PFSK-1 (cell line): ENCODE results near the gene GJA5. TPM values are rescaled to one million over a fixed set of nuclear protein-coding genes. Genes with fewer than 3 reads are reported as not detected.

Source experiments
- FOXP2 ChIP-seq: optimal IDR thresholded peaks from 2 replicates; pipeline ENCODE3; 2011; ENCODE audit warnings: borderline replicate concordance, control low read depth, inconsistent platforms; ENCODE audit not compliant: insufficient read depth; ENCODE audit errors: extremely low read length, extremely low read depth
- POLR2AphosphoS5 ChIP-seq: IDR thresholded peaks from 2 replicates; pipeline ENCODE4 v1.6.1; 2012; ENCODE audit warnings: low read depth, mild to moderate bottlenecking, control low read depth, low read length, moderate library complexity
- REST ChIP-seq, 2 experiments: IDR thresholded peaks; 2 replicates each; pipeline versions ENCODE4 v1.6.1 to v1.8.0; 2011 to 2012; ENCODE audit warnings: low read depth in 2 of 2, low read length in 2 of 2, control low read depth in 1 of 2, inconsistent platforms in 1 of 2, mild to moderate bottlenecking in 1 of 2, moderate library complexity in 1 of 2; ENCODE audit not compliant: insufficient read depth in 1 of 2
- SIN3A ChIP-seq: IDR thresholded peaks from 2 replicates; pipeline ENCODE4 v1.6.1; 2012; ENCODE audit warnings: mild to moderate bottlenecking, low read length, moderate library complexity, borderline replicate concordance; ENCODE audit not compliant: insufficient read depth
- TAF1 ChIP-seq: IDR thresholded peaks from 2 replicates; pipeline ENCODE4 v1.6.1; 2012; ENCODE audit warnings: low read length, control low read depth, borderline replicate concordance; ENCODE audit not compliant: insufficient read depth
- polyA plus RNA-seq: library from polyadenylated mRNA; unstranded; fragments of >200 nt; gene quantifications from one replicate; pipeline ENCODE4 v1.2.1, GENCODE V29; 2012; ENCODE audit warnings: low read depth, missing spikeins; ENCODE audit not compliant: insufficient read length

GJA5 gene
- polyA plus RNA-seq: 0.30 TPM

DNA sequence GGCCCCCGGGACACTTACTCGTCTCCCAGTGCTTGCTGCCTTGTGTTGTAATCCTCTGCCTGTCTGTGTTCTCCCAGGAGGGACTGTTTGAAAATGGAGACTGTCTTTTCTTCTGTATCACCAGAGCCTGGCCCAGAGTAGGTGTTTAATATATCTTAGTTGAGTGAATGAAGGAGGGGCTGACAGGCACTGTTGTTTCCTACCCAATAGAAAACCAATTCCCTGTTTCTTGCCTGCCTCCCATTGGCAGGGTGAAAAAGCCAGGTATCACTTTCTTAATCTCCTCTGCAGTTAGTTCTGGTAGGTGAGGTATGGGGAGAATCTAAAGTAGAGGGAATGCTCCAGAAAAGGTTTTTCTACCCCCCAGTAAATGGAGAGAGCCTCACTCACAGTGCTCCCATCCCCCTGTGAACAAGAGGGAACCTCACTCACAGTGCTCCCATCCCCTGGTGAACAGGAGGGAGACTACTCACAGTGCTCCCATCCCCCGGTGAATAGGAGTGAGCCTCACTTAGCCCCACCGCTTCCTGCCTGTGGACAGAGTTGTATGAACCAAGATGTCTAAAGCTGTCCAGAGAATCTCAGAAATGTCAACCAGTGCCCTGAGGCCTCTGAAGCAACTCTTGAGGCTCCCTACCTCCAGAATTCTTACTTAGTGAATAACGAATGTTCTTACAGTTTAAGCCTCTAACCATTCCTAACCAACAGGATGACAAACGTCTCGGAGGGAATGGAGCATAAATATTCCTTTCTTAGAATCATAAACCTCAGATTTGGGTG, at the start of gene GJA5:
Gene GJA5, minus strand, starts transcription at position 122 of the 780 bp plus-strand sequence. CDS start 1,364 bp downstream, outside the sequence.
- no peak for TF ChIP-seq REST (IDR thresholded peaks at IDR 0.05; ENCODE audit: insufficient read depth in 1 of 2, low read depth in 2 of 2, low read length in 2 of 2)
- no peak for TF ChIP-seq FOXP2
- TF ChIP-seq SIN3A: no peak
- TF ChIP-seq TAF1: no peak
- TF ChIP-seq POLR2AphosphoS5: no peak

- TF ChIP-seq SIN3A (no peak), TAF1 (no peak), REST (IDR thresholded peaks at IDR 0.05; ENCODE audit: insufficient read depth in 1 of 2, low read depth in 2 of 2, low read length in 2 of 2) (no peak), FOXP2 (no peak), POLR2AphosphoS5 (no peak)
Observed at GRCh38 chr1:147809236-147809635, 48.8 kb upstream of the GJA5 start.

GRCh38 chr1:147808025-147808424, 47.6 kb upstream of the GJA5 start:
- TF ChIP-seq TAF1 (no peak), POLR2AphosphoS5 (no peak), FOXP2 (no peak), REST (IDR thresholded peaks at IDR 0.05; ENCODE audit: insufficient read depth in 1 of 2, low read depth in 2 of 2, low read length in 2 of 2) (no peak), SIN3A (no peak)

DNA sequence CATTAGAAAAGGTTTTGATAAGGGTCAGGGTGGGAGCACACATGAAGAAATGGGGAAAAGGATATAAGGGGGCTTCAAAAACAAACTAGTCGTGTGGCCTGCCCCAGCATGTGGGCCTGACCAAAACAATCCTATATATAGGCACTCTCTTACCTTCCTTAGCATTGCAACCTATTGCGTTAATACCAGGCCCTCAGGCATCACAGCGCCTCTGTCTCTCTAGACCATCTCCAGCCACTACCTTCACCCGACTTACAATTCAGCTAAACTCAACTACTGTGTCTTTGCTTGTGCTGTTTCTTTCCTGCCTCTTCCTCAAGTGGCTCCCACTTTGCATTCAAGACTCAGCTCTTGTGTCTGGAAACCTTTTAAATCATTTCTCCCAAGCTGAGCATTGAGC, 47.0 kb upstream of the GJA5 start:
- TF ChIP-seq TAF1: no peak
- no peak for TF ChIP-seq FOXP2
- TF ChIP-seq REST (IDR thresholded peaks at IDR 0.05; ENCODE audit: insufficient read depth in 1 of 2, low read depth in 2 of 2, low read length in 2 of 2): no peak
- TF ChIP-seq SIN3A: no peak
- TF ChIP-seq POLR2AphosphoS5: no peak
